Measurements from ENCODE around the gene FCER1A. TPM values are rescaled to one million over a fixed set of nuclear protein-coding genes. Genes with fewer than 3 reads are reported as not detected.

FCER1A gene
- total RNA-seq, 1 donor from 2014 or later: not detected

- DNase-seq (ENCODE audit: low spot score): no peak
- Mint-ChIP-seq H3K4me1 (ENCODE audit: unreplicated experiment) (no peaks in the 10 kb centered on the region), H3K27ac (ENCODE audit: unreplicated experiment) (no peak overlapping the region), H3K9me3 (ENCODE audit: unreplicated experiment) (no peaks in the 10 kb centered on the region), H3K36me3 (ENCODE audit: low read depth, unreplicated experiment) (no peaks in the 10 kb centered on the region), H3K27me3 (ENCODE audit: unreplicated experiment) (no peaks in the 10 kb centered on the region), H3K4me3 (ENCODE audit: unreplicated experiment) (no peak overlapping the region)
- TF ChIP-seq CTCF (IDR thresholded peaks at IDR 0.05; ENCODE audit: unreplicated experiment): no peak
Observed at GRCh38 chr1:159296706-159297375, 5.3 kb upstream of the FCER1A start.

GRCh38 chr1:159300146-159300545 is 2.0 kb upstream of the FCER1A start:
- Mint-ChIP-seq H3K4me3 (ENCODE audit: unreplicated experiment) (no peak overlapping the region), H3K4me1 (ENCODE audit: unreplicated experiment) (no peaks in the 10 kb centered on the region), H3K27ac (ENCODE audit: unreplicated experiment) (no peak overlapping the region), H3K27me3 (ENCODE audit: unreplicated experiment) (peaks cover 2% of the 10 kb centered on the region), H3K9me3 (ENCODE audit: unreplicated experiment) (no peaks in the 10 kb centered on the region), H3K36me3 (ENCODE audit: low read depth, unreplicated experiment) (no peaks in the 10 kb centered on the region)
- TF ChIP-seq CTCF (IDR thresholded peaks at IDR 0.05; ENCODE audit: unreplicated experiment): no peak
- DNase-seq (ENCODE audit: low spot score): no peak

GRCh38 chr1:159307346-159308020 is 5.3 kb downstream of the FCER1A start:
- Mint-ChIP-seq H3K36me3 (ENCODE audit: low read depth, unreplicated experiment) (no peaks in the 10 kb centered on the region), H3K4me1 (ENCODE audit: unreplicated experiment) (no peaks in the 10 kb centered on the region), H3K27ac (ENCODE audit: unreplicated experiment) (no peak overlapping the region), H3K4me3 (ENCODE audit: unreplicated experiment) (no peak overlapping the region), H3K9me3 (ENCODE audit: unreplicated experiment) (no peaks in the 10 kb centered on the region), H3K27me3 (ENCODE audit: unreplicated experiment) (peaks cover 3% of the 10 kb centered on the region)
- no peak for TF ChIP-seq CTCF (IDR thresholded peaks at IDR 0.05; ENCODE audit: unreplicated experiment)
- no peak for DNase-seq (ENCODE audit: low spot score)

- H3K4me1 Mint-ChIP-seq (ENCODE audit: unreplicated experiment): peaks cover 5% of the 10 kb centered on the region
- no peak overlapping the region for H3K4me3 Mint-ChIP-seq (ENCODE audit: unreplicated experiment)
- H3K27ac Mint-ChIP-seq (ENCODE audit: unreplicated experiment): no peak overlapping the region
- peaks cover 2% of the 10 kb centered on the region for H3K27me3 Mint-ChIP-seq (ENCODE audit: unreplicated experiment)
- DNase-seq (ENCODE audit: low spot score): no peak
- H3K9me3 Mint-ChIP-seq (ENCODE audit: unreplicated experiment): no peaks in the 10 kb centered on the region
- no peak for TF ChIP-seq CTCF (IDR thresholded peaks at IDR 0.05; ENCODE audit: unreplicated experiment)
- no peaks in the 10 kb centered on the region for H3K36me3 Mint-ChIP-seq (ENCODE audit: low read depth, unreplicated experiment)
Observed at GRCh38 chr1:159311679-159312078, 9.5 kb downstream of the FCER1A start.

GRCh38 chr1:159315381-159315780 is 13.2 kb downstream of the FCER1A start:
- Mint-ChIP-seq H3K9me3 (ENCODE audit: unreplicated experiment) (no peaks in the 10 kb centered on the region), H3K27ac (ENCODE audit: unreplicated experiment) (no peak overlapping the region), H3K27me3 (ENCODE audit: unreplicated experiment) (peaks cover 1% of the 10 kb centered on the region), H3K4me1 (ENCODE audit: unreplicated experiment) (peaks cover 22% of the 10 kb centered on the region), H3K4me3 (ENCODE audit: unreplicated experiment) (no peak overlapping the region), H3K36me3 (ENCODE audit: low read depth, unreplicated experiment) (no peaks in the 10 kb centered on the region)
- DNase-seq (ENCODE audit: low spot score): no peak
- no peak for TF ChIP-seq CTCF (IDR thresholded peaks at IDR 0.05; ENCODE audit: unreplicated experiment)
